Measurements from ENCODE around the gene PAGE4. TPM values are rescaled to one million over a fixed set of nuclear protein-coding genes. Genes with fewer than 3 reads are reported as not detected.

Gene PAGE4
- total and polyA plus RNA-seq, 2 of the 13 experiments (the other 11 are each of a cell fraction or from before 2014, with no cell fraction given), result 1.1 TPM; not detected in 1

- TF ChIP-seq ZBTB10 (CRISPR knock-in tag; IDR thresholded peaks at IDR 0.05; ENCODE audit: borderline replicate concordance) (peak; percentile 54; the same call in 1 of the 2 replicates), RXRB (CRISPR knock-in tag; IDR thresholded peaks at IDR 0.05; ENCODE audit: borderline replicate concordance) (peak; percentile 68; the same call in 1 of the 2 replicates), PITX1 (CRISPR knock-in tag; IDR thresholded peaks at IDR 0.05) (peak; percentile 83), ATF1 (CRISPR knock-in tag; IDR thresholded peaks at IDR 0.05) (0 out of 2 replicates have a peak, but pooled peaks have one; percentile 23), NR2F6 (IDR thresholded peaks at IDR 0.05) (peak; percentile 70), NR2F6 (CRISPR knock-in tag; IDR thresholded peaks at IDR 0.05) (peak; percentile 54; the same call in 1 of the 2 replicates), HDAC6 (IDR thresholded peaks at IDR 0.05; ENCODE audit: low read depth, low read length) (no peak), HHEX (CRISPR knock-in tag; IDR thresholded peaks at IDR 0.05) (peak; percentile 70), ZNF431 (CRISPR knock-in tag; IDR thresholded peaks at IDR 0.05; ENCODE audit: borderline replicate concordance, low read depth) (no peak), MEF2D (CRISPR knock-in tag; IDR thresholded peaks at IDR 0.05) (peak; percentile 47; the same call in 1 of the 2 replicates), E2F2 (CRISPR knock-in tag; IDR thresholded peaks at IDR 0.05; ENCODE audit: borderline replicate concordance) (no peak), BCL6 (CRISPR knock-in tag; IDR thresholded peaks at IDR 0.05) (peak; percentile 67; the same call in 1 of the 2 replicates), MLLT10 (CRISPR knock-in tag; IDR thresholded peaks at IDR 0.05) (no peak), SOX6 (IDR thresholded peaks at IDR 0.05) (no peak), SOX6 (CRISPR knock-in tag; IDR thresholded peaks at IDR 0.05) (peak; percentile 83), ZSCAN21 (CRISPR knock-in tag; IDR thresholded peaks at IDR 0.05; ENCODE audit: borderline replicate concordance) (peak; percentile 67; the same call in 1 of the 2 replicates), ELF3 (CRISPR knock-in tag; IDR thresholded peaks at IDR 0.05) (0 out of 2 replicates have a peak, but pooled peaks have one; percentile 20), TFDP2 (CRISPR knock-in tag; IDR thresholded peaks at IDR 0.05) (no peak), BHLHE40 (IDR thresholded peaks at IDR 0.05; ENCODE audit: low read length) (peak; percentile 35; the same call in 1 of the 2 replicates), ZNF609 (CRISPR knock-in tag; IDR thresholded peaks at IDR 0.05; ENCODE audit: borderline replicate concordance) (peak; percentile 82), ZNF33B (CRISPR knock-in tag; IDR thresholded peaks at IDR 0.05) (no peak), FOXP1 (IDR thresholded peaks at IDR 0.05) (no peak), FOXP1 (CRISPR knock-in tag; IDR thresholded peaks at IDR 0.05) (peak; percentile 62; the same call in 1 of the 2 replicates)
Measured at GRCh38 chrX:49812177-49812576, 16.9 kb upstream of the PAGE4 start (continued).
